Right atrium auricular region (tissue), 2 donors: Measurements from ENCODE around the gene ETV7. TPM values are rescaled to one million over a fixed set of nuclear protein-coding genes. Genes with fewer than 3 reads are reported as not detected.
"Not testable (repeated sequence)": the region's sequence is repeated elsewhere in the genome, so short reads cannot be mapped to it uniquely, and the experiment has no call there.

Source experiments
- DNase-seq: peaks from one replicate; pipeline ENCODE4 v3.0.0-alpha.2; 2019; ENCODE audit warnings: low spot score
- H3K27ac ChIP-seq, 2 donors: fragments of 200-600 bp; sonication (generic); 1 replicate in 1 of 2; 2 replicates in 1 of 2; pipeline ENCODE4 v1.5.1; 2016 to 2019
- H3K27me3 ChIP-seq, 2 donors: fragments of 200-600 bp; sonication (generic); one replicate each; pipeline versions ENCODE4 v1.5.1 to v1.6.0; 2017 to 2019
- H3K36me3 ChIP-seq: fragments of 200-600 bp; sonication (generic); one replicate; pipeline ENCODE4 v1.5.1; 2016
- H3K4me1 ChIP-seq, 2 donors: fragments of 200-600 bp; sonication (generic); one replicate each; pipeline versions ENCODE4 v1.5.1 to v1.6.0; 2017 to 2019
- H3K4me3 ChIP-seq, 2 donors: fragments of 200-600 bp; sonication (generic); 1 replicate in 1 of 2; 2 replicates in 1 of 2; pipeline ENCODE4 v1.5.1; 2017 to 2019; ENCODE audit warnings: mild to moderate bottlenecking in 1 of 2, moderate library complexity in 1 of 2
- H3K9me3 ChIP-seq, 2 donors: fragments of 200-600 bp; sonication (generic); one replicate each; pipeline ENCODE4 v1.5.1; 2019
- total RNA-seq, 2 donors: library from RNA; depleted of rRNA; stranded (reverse); fragments of >200 nt; gene quantifications; one replicate each; pipeline ENCODE4 v1.1.0, GENCODE V29; 2016
- TF ChIP-seq, protein P1 (sequence below), 2 donors: fragments of 200-600 bp; sonication (generic); IDR thresholded peaks; one replicate each; pipeline ENCODE4 v1.5.1; 2019; ENCODE audit warnings: antibody characterized with exemption in 2 of 2

Gene ETV7
- total RNA-seq, 2 donors from 2014 or later, result 0.33 to 0.43 TPM

DNA sequence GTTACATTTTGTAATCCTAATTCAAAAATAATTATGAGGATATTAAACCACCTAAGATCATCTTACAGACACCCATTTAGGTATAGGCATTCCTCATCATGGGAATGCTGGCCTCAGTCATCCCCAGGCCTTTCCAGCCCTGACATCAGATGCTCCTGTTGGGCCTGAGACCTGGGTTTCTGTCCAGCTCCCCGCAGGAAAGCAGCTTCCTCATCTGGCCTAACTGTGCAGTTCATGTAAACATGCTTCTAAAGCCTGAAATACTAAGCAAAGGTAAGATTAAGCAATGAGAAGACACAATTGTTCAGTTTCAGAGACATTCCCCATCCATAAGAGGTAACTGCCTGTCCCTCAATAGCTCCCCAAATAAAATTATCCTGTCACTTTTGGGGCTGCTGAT, 19.0 kb downstream of the ETV7 start:
- TF ChIP-seq, protein P1, sequence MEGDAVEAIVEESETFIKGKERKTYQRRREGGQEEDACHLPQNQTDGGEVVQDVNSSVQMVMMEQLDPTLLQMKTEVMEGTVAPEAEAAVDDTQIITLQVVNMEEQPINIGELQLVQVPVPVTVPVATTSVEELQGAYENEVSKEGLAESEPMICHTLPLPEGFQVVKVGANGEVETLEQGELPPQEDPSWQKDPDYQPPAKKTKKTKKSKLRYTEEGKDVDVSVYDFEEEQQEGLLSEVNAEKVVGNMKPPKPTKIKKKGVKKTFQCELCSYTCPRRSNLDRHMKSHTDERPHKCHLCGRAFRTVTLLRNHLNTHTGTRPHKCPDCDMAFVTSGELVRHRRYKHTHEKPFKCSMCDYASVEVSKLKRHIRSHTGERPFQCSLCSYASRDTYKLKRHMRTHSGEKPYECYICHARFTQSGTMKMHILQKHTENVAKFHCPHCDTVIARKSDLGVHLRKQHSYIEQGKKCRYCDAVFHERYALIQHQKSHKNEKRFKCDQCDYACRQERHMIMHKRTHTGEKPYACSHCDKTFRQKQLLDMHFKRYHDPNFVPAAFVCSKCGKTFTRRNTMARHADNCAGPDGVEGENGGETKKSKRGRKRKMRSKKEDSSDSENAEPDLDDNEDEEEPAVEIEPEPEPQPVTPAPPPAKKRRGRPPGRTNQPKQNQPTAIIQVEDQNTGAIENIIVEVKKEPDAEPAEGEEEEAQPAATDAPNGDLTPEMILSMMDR (IDR thresholded peaks at IDR 0.05), result no peak
- Histone ChIP-seq H3K4me1 (no peaks in the 10 kb centered on the region), H3K36me3 (no peaks in the 10 kb centered on the region), H3K27ac (no peak overlapping the region), H3K27me3 (no peaks in the 10 kb centered on the region), H3K9me3 (no peaks in the 10 kb centered on the region), H3K4me3 (no peak overlapping the region)
- DNase-seq, result no peak

DNA sequence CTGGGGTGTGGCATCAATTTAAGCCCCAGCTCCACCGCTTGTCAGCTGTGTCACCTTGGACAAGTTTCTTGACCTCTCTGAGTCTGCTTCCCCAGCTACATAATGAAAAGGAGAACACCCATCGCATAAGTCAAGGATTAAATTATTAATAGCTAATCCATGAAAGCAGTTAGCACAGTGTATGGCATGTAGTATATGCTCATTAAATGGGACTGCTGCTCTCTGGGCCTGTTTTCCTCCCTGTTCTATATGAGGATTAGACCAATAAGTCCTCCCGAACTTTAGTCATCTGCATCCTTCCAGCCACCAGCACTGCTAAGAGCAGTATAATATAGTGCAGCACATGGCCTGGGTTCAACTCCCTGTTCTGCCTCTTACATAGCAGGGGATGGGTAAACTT, 19.7 kb downstream of the ETV7 start:
- no peaks in the 10 kb centered on the region for H3K9me3 ChIP-seq
- TF ChIP-seq, protein P1 (IDR thresholded peaks at IDR 0.05), result no peak

DNA sequence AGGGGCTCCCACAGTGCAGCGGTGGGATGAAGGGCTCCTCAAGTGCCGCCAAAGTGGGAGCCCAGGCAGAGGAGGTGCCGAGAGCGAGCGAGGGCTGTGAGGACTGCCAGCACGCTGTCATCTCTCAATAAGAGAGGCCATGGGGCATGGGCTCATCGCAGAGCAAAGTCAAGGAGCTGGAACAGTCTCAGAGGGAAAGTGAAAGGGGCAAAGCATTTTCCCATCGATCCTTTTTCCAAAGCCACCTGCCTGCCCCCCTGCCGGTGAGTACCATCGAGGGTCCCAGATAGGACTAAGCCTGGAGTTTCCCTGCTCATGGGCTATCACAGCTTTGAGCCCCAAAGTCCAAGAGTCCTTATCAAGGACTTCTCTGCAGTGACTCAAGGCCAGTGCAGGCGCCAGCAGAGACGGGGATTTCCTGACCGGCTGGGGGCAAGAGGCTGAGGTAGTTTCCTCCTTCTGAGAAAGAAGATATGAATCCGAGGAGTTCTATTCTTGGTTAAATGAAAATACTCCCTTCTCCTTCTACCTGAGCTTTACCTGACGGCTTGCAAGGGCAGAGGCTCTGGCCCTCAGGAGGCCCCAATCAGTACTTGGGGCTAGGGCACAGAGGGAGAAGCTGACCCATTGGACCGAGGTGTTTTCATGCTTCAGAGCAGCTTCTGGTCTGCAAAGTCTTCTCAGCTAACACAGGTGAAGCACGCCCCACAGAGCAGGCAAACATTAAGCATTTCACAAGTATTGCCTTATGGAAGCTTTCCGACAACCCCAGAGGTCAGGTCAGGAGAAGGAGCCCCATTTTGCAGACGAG, 22.6 kb downstream of the ETV7 start:
- Histone ChIP-seq H3K4me1 (peaks cover 0 to 5% of the 10 kb centered on the region in 2 donors), H3K27me3 (no peaks in the 10 kb centered on the region), H3K4me3 (no peak overlapping the region), H3K27ac (no peak overlapping the region), H3K36me3 (no peaks in the 10 kb centered on the region), H3K9me3 (no peaks in the 10 kb centered on the region)
- TF ChIP-seq, protein P1 (IDR thresholded peaks at IDR 0.05), result no peak
- DNase-seq, result no peak

More for the DNA sequence above, 19.7 kb downstream of the ETV7 start:
- no peak overlapping the region for H3K4me3 ChIP-seq
- H3K4me1 ChIP-seq, result no peaks in the 10 kb centered on the region
- H3K27ac ChIP-seq, result no peak overlapping the region
- no peaks in the 10 kb centered on the region for H3K27me3 ChIP-seq
- no peaks in the 10 kb centered on the region for H3K36me3 ChIP-seq
- no peak for DNase-seq

DNA sequence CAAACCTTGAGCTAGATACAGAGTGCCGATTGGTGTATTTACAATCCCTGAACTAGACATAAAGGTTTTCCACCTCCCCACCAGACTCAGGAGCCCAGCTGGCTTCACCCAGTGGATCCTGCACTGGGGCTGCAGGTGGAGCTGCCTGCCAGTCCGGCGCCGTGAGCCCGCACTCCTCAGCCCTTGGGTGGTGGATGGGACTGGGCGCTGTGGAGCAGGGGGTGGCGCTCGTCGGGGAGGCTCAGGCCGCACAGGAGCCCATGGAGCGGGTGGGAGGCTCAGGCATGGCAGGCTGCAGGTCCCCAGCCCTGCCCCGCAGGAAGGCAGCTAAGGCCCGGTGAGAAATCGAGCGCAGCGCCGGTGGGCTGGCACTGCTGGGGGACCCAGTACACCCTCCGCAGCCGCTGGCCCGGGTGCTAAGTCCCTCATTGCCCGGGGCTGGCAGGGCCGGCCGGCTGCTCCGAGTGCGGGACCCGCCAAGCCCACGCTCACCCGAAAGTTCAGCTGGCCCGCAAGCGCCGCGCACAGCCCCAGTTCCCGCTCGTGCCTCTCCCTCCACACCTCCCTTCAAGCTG, 23.3 kb downstream of the ETV7 start:
- H3K27ac ChIP-seq, DNase-seq, H3K27me3 ChIP-seq, H3K36me3 ChIP-seq, H3K4me1 ChIP-seq, H3K9me3 ChIP-seq, H3K4me3 ChIP-seq: not testable (repeated sequence)

DNA sequence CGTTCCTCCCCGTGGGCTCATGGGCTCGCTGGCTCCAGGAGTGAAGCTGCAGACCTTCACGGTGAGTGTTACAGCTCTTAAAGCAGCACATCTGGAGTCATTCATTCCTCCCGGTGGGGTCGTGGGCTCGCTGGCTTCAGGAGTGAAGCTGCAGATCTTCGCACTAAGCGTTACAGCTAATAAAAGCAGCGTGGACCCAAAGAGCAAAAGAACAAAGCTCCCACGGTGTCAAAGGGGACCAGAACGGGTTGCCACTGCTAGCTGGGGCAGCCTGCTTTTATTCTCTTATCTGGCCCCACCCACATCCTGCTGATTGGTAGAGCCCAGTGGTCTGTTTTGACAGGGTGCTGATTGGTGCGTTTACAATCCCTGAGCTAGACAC, 24.1 kb downstream of the ETV7 start:
- not testable (repeated sequence) for DNase-seq

DNA sequence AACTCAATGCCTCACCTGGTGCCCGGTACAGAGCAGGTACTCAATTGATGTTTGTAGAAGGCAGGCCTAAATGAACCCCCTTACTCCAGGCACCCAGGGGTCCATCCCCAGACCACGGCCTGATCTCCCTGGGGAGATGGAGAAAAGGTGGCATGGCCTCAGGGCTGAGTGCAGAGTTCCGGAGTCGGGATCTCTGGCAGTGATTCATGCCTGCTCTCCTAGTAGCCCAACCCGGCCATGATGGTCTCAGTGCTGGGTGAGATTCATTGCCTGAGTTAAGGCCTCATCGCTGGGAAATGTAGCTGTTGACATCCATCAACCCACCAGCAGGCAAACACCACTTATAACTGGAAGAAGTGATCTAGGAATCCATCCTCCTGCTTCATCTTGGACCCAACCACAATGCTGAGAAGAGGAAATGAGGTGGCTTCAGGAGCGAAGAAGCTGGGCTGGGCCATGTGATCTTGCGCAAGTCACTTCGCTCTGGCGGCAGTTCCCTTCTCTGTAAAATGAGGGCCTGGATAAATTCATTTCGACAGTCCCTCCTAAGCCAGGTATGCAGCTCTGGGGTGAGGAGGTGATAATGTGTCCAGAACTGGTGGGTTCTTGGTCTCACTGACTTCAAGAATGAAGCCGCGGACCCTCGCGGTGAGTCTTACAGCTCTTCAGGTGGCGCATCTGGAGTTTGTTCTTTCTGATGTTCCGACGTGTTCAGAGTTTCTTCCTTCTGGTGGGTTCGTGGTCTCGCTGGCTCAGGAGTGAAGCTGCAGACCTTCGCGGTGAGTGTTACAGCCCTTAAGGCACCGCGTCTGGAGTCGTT, 24.7 kb downstream of the ETV7 start:
- no peaks in the 10 kb centered on the region for H3K36me3 ChIP-seq
- no peaks in the 10 kb centered on the region for H3K27me3 ChIP-seq
- H3K4me1 ChIP-seq, result peaks cover 0 to 20% of the 10 kb centered on the region in 2 donors
- no peaks in the 10 kb centered on the region for H3K9me3 ChIP-seq
- no peak overlapping the region for H3K27ac ChIP-seq
- no peak for DNase-seq
- TF ChIP-seq, protein P1 (IDR thresholded peaks at IDR 0.05), result no peak
- no peak overlapping the region for H3K4me3 ChIP-seq

More for the DNA sequence above, 24.1 kb downstream of the ETV7 start:
- not testable (repeated sequence) for H3K27ac ChIP-seq, H3K27me3 ChIP-seq, H3K36me3 ChIP-seq, H3K9me3 ChIP-seq, H3K4me3 ChIP-seq
- peaks cover 0 to 14% of the 10 kb centered on the region in 2 donors for H3K4me1 ChIP-seq
